Suppressor macrophage treated with lipopolysaccharide for 1 hour (primary cell): ENCODE results near the gene RPGRIP1L.

Experiments
- DNase-seq, 3 donors: peaks; one replicate each; pipeline ENCODE4 v3.0.0-alpha.2; 2020 to 2022

The RPGRIP1L gene

DNA sequence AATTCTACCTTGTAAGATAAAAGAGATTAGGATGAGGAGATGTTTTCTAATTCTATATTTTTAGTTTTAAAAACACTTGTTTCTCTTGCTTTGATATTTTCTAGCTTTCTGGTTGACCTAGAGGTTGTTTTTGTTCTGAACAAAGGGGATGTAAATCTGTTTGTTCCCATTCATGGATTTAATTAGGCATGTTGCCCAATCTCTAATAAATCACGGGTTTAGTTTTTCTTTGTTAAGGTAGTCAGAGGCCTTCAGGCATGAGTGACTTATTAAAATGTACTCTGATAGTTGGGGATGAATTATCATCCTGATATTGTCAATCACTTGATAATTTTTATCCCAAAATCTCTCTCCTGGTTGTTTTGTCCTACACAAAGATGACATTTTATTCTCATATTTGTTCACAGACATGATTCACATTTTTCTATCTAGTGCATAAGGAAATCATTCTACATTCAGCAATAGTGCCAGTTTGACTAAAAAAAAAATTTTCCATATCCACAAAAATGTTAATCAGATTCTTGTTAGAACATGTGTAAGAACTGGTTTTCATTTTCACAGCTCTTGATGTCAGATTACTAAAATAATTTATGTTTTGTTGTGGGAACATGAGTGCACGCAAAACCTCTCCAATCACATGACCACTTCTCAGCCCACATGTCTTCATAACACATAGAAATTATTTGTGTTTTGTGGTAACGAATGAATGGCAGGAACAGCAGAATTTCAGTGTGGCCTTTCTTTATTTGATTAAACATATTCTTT lies 105.0 kb downstream of the RPGRIP1L start:
- DNase-seq, result no peak

DNA sequence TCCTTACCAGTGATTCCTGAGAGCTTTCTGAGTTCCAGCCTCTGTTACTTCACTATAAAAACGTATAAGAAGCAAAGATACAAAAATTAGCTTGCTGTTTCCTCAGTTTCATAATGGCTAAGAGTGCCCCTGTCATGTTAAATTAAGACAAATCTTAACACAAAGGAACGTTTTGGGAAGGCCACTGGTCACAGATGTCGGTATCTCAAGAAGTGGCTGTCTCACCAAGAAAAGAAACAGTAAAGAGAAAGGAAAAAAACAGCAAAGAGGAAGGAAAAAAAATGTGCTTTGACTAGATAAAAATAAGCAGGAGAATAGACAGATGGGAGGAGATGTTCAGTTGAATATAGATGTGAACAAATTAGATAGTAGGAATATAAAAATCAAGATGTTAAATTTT lies 105.9 kb downstream of the RPGRIP1L start:
- DNase-seq, result no peak

DNA sequence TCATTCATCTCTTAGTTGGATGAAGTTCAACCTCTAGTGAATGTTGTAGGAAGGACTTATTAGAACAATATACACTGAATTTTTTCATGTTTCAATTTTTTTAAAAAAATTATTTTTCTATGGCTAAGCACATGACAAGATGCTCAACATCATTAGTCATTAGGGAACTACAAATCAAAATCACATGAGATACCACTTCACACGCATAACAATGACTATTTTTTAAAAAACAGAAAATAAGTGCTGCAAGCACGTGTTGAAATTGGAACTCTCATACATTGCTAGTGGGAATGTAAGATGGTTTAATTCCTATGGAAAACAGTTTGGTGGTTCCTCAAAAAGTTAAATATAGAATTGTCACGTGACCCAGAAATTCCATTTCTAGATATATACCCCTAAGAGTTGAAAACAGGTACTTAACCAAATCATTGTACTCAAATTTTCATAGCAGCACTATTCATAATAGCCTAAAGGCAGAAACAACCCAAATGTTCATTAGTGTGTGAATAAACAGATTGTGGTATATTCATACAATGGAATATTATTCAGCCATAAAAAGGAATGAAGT lies 115.5 kb downstream of the RPGRIP1L start:
- DNase-seq, result no peak

DNA sequence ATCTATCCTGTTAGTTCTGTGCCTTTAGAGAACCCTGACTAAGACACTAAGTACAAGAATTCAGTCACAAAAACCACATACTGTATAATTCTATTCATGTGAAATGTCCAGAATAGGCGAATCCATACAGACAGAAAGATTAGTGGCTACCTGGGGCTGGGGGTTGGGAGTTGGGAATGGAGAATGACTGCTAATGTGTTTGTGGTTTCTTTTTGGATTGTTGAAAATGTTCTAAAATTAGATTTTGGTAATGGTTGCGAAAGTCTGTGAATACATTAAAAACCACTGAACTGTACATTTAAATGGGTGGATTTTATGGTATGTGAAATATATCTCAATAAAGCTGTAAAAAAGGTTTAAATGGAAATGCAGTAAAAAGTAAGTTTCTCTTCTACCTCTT lies 120.3 kb downstream of the RPGRIP1L start:
- DNase-seq, result no peak

DNA sequence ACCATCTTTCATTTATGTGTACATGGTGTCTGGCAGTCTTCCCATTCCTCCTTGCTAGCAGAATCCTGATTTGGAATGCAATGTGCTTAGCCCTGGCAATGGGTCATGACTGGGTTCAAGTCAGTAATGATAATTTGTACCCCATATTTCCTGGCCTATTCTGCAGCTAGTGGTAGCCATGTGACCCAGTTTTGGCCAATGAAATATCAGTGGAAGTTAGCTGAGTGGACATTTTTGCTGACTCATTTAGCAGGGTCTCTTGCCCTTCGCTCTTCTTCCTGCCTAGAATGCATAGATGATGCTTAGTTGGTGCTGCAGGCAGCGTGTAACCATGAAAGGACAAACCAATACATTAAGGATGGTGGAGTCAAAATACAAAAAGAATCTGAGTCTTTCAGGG lies 121.9 kb downstream of the RPGRIP1L start:
- no peak for DNase-seq

DNA sequence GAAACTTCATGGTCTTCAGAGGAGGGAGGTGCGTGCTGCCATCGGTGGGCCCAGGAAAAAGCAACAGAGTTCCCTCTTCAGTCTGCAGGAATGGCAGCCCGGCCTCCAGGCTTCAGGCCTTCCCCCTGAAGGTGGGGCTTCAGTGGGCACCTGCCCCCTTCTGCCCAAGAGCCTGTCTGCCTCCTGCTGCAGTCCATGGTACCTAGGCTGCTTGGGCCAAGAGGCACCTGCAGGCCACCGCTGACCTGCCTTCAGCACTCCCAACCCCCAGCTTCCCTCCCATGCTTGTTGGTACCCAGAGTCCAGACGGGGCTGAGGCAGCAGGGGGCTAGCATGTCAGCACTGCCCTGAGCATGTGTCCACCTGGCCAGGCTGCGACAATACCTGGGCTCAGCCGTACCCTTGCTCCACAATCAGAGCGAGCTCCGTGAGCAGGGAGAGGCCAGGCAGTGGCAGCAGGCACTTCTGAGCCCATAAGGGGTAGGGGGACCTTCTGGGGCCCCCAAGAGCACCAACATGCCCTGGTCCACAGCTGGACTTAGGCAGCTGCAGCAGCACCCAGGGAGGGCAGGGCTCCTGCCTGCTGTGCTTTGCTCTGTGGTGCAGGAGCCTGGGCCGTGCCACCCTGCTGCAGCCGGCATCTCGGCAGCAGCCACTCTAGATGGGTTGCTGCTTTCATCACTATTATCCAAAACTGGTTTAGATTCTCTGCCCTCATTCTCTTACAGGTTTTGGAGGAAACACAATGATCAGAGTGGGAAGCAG lies 123.4 kb downstream of the RPGRIP1L start:
- no peak for DNase-seq

DNA sequence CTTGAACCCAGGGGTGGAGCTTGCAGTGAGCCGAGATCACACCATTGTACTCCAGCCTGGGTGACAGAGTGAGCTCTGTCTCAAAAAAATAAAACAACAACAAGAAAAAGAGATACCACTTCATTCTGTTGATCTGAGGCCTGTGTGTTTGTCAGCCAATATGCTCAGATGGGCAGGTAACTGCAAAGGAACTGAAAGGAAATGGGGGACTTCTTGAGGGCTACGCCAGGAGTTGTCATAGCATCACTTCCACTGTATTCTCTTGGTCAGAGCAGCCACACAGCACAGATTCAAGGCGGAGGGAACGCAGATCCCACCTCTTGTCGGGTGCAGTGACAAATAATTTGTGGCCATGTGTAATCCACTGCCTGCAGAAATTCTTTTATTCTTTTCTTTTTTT lies 126.8 kb downstream of the RPGRIP1L start:
- DNase-seq, result no peak

DNA sequence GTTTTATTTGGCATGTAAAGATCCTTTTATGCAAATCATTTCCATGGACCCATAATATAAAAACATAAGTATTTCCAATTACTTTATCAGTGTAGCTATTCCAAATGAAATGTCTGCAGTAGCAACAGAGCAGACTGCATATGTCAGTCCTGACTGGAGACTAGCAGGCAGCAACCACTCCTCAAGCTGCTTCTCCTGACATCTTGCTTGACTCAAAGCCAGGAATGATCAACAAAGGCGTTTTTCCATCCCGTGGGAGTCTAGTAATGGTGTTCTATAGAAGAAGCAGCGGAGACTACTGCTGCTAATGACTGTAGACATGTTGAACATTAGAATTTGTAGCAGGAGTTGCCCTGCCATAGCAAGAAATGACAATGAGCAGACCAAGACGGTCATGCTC lies 127.4 kb downstream of the RPGRIP1L start:
- no peak for DNase-seq

DNA sequence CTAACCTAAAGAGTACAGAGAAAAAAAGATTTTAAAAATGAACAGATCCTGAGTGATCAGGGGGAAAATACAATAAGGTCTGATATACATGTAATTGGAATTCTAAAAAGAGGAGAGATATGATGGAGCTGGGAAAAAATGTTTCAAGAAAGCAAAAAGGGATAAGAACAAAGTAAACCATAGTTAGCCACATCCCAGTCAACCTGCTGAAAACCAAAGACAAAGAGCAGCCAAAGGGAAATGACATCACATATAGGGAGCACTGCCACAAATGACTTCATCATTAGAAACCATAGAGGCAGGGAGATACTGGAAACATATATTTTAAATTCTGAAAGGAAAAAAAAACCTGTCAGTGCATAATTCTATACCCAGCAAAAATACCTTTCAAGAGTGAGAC lies 131.9 kb downstream of the RPGRIP1L start:
- no peak for DNase-seq

DNA sequence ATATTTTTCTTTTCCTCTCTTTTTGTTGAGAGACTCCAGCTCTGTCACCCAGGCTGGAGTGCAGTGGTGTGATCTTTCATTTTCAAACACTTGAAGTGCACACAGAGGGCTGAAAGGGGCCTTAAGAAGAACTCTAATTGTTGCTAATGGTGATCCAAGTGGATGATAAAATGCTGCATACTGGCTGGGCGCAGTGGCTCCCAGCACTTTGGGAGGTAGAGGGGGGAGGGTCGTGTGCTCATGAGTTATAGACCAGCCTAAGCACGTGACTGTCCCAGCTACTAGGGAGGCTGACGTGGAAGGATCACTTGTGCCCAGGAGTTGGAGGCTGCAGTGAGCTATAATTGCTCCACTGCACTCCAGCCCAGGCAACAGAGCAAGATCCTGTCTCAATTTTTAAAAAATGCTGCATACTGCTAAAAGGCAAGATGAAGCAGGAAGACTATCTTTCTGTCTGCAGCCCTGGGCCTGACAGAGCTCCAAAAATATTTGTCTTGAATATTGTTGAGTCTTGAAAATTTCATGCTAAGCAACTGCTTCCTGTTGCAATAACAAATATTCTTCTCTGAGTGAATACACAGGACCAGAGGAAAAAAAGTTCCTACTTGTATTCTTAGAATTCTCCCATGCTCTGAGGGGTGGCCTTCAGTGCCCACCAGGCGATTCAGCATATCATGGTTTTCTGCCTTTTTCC lies 137.0 kb downstream of the RPGRIP1L start:
- DNase-seq, result no peak

DNA sequence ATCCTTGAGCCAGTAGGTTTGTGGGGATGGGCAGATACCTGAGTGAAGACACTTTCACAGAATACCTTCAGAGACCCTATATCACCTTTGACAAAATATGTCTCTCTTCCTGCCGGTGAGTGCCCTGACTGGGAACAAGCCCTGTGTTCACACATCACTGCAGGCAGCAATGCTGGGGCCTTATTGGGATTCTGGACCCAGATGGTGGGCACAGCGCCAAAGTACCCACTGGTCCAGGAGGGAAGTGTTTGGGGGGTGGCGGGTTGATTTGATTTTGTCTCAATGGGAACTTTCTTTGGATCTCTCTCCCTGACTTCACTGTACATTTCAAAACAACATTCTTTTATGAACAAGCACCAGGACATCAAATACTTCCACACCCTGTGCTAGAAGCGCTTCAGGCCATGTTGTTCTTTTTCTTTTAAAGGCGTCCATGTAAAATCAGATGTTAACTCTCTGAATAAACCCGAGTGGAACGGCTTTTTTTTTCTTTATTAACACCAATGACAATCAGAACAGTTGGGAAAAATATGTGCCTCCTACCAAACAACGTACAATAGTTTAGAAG lies 138.3 kb downstream of the RPGRIP1L start:
- DNase-seq, result no peak

DNA sequence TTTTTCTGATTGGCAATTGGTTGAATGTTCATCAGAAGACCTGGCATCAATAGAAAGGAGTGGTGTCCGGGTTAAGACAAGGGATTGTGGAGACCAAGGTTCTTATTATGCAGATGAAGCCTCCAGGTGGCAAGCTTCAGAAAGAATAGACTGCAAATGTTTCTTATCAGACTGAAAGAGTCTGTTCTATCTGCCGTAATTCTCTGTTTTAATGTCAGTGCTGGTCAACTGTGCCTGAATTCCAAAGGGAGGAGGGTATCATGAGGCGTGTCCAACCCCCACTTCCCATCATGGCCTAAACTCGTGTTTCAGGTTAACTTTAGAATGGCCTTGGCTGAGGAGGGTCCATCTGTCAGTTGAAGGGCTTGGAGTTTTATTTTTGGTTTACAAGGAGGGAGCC lies 140.2 kb downstream of the RPGRIP1L start:
- DNase-seq, result no peak

DNA sequence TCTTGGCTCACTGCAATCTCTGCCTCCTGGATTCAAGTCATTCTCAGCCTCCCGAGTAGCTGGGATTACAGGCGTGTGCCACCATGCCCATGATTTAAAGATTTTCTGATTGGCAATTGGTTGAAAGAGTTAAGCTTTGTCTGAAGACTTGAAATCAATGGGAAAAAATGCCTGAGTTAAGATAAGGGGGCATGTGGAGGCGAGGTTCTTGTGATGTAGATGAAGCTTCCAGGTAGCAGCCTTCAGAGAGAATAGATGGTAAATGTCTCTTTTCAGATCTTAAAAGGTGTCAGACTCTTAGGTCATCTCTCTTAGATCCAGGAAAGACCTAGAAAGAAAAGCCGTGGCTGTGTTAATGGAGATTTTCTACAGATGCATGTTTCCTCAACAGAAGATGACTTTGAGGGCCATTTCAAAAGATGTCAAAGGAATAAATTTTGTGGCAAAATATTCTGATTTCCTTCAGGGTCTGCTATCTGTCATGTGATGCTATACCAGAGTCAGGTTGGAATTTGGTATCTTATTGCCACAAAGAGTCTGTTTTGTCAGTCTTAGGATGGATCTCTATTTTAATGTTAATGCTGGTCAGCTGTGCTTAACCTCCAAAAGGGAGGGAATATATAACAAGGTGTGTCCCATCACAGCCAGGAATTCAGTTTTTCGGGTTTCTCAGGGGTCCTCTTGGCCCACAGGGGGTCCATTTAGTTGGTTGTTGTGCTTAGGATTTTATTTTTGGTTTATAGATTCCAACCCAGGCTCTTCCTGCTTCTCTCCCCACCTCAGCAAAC lies 142.4 kb downstream of the RPGRIP1L start:
- no peak for DNase-seq

DNA sequence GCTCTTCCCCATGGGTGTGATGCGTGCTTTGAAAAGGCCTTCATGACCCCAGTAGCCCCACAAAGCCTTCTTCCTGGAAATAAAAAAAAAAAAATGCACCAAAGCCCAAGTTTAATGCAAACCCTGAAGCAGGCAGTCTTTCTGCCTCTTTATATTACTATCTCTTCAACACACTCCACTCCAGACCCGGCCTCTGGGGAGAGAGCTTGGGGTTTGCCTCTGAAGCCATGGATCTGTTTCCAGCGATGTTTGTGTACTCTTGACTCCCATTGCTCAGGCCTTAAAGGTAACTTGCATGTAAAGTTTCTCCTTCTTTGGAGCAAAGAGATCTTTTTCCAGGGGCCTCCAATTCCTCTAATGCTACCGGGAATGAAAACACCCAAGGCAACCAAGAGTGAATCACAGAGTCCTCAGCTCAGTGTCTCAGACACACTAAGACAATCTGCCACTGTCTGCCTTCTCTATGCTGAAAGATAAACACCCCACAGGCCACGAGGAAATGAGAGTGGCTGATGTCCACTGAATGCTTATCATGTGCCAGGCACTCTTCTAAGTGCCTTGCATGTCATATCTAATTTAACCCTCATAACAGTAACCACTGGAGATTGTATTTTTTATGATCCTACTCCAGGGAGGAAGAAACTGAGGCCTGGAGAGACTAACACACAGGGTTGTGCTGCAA lies 144.2 kb downstream of the RPGRIP1L start:
- no peak for DNase-seq

DNA sequence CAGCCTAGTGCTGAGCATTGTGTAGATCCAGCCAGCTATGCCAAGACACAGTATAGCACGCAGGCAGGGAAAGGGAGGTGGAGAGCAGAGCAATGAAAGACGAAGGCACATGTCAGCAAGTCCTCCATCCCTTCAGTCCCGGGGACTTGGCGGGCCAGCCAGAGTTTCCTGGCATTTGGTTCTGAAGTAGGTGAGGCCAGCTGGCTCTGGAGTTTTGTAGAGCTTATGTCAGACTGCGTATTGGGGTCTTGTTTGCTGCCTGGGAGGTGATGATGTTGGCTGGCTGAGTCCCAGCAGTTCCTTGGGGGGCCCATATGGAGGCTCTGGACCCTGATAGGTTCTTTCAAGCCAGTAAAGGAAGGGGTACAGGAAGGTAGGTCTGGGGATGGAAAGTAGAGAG lies 144.9 kb downstream of the RPGRIP1L start:
- no peak for DNase-seq

DNA sequence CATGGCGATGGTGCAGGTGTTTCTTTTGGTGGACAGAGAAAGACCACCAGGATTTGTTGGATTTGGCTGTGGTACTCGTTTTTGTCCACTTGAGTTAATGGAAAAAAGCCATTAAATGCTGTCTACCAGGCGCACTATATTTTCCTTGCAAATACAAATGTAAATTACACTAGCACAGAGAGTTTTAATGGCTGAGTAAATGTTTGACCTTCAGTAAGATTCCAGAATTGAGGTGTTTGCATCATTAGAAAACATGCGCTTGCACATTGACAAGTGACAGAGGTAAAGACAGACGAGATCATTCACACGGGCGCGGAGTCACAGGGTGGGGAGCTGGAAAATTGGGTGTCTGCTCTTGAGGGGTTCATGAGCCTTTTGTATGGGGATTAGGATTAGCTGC lies 147.1 kb downstream of the RPGRIP1L start:
- no peak for DNase-seq

DNA sequence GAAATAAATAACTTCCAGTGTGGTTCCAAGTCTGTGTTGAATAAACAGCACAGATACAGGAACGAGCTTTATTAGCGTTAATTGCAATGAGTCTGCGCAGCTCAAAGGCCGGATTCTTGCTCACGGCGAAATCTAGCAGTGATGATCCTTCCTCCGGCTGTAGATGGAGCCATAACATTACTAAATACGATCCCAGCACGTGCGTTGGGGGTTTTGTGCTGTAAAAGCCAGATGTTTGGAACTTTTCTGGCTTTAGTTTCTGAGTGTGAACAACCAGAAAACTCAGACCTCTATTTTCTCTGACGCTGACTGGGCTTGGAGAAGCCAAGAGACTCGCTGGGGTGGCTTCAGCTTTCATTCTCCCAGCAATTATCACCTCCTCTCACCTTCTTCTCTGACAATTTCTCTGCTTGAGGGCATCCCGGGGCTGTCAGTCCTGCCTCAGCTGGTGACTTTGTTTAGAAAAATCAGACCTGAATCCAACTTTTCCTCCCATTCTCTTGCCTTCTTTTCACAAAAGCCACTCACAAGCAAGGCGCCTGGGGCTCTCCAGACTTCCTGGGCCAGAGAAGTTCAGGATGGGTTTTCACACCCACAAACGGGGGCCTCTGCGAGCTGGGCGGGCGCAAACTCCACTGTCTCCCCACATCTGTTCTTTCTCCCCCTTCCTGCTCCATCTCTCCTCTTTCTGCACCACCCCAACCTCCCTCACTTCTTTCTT lies 153.5 kb downstream of the RPGRIP1L start:
- peak; percentile 39 to 53 (median 39) for DNase-seq
